IMR-90 (cell line): ENCODE measurements around the gene KRT27. TPM values are rescaled to one million over a fixed set of nuclear protein-coding genes. Genes with fewer than 3 reads are reported as not detected.

Experiments used
- ATAC-seq: fragments of 200-7000 bp; cut with Tn5 transposase; 2 replicates; pipeline ENCODE4 v1.9.1; 2020; ENCODE audit warnings: low read depth, mild to moderate bottlenecking, moderate library complexity
- BruUV-seq: library from RNA; stranded (reverse); fragments of 400-500 nt; replicated peaks from 2 replicates; lab custom pipeline; 2021; lab: Mats Ljungman, UMichigan
- CTCF ChIA-PET: fragments of 300-600 bp; formaldehyde crosslinking; extraction: SDS; loops from one replicate; lab custom pipeline; 2021; ENCODE audit warnings: antibody characterized with exemption; lab: Yijun Ruan, JAX
- POLR2A ChIA-PET: fragments of 300-600 bp; sonication (Branson Sonifier 250); formaldehyde crosslinking; loops from one replicate; lab custom pipeline; 2022; ENCODE audit warnings: antibody characterized with exemption; ENCODE audit not compliant: unreplicated experiment; lab: Charles Lee
- DNase-seq: peaks from one replicate; pipeline ENCODE4 v3.0.0; 2013
- H2AFZ ChIP-seq: replicated peaks from 2 replicates; pipeline ENCODE3; 2013; ENCODE audit warnings: low read length, mild to moderate bottlenecking; ENCODE audit not compliant: poor library complexity
- H2AK5ac ChIP-seq: 2 replicates; pipeline ENCODE4 v1.6.1; 2013; ENCODE audit warnings: low read depth, low read length, inconsistent platforms
- H2AK9ac ChIP-seq: replicated peaks from 2 replicates; pipeline ENCODE3; 2013; ENCODE audit warnings: mild to moderate bottlenecking, low read depth, low read length, moderate library complexity; ENCODE audit not compliant: poor library complexity
- H2BK120ac ChIP-seq: 2 replicates; pipeline ENCODE4 v1.6.1; 2013; ENCODE audit warnings: low read depth, low read length, inconsistent platforms
- H2BK15ac ChIP-seq: 3 replicates; pipeline ENCODE4 v1.6.1; 2013; ENCODE audit warnings: low read depth, low read length, inconsistent platforms
- H2BK20ac ChIP-seq: 2 replicates; pipeline ENCODE4 v1.6.1; 2013; ENCODE audit warnings: low read depth, mild to moderate bottlenecking, inconsistent platforms, low read length, moderate library complexity
- H2BK5ac ChIP-seq: 2 replicates; pipeline ENCODE4 v1.6.1; 2013; ENCODE audit warnings: mild to moderate bottlenecking, low read depth, low read length, inconsistent platforms; ENCODE audit not compliant: poor library complexity, severe bottlenecking
- H3K14ac ChIP-seq: replicated peaks from 2 replicates; pipeline ENCODE4 v1.6.1; 2013; ENCODE audit warnings: low read depth, low read length, inconsistent platforms
- H3K18ac ChIP-seq: 2 replicates; pipeline ENCODE4 v1.6.1; 2013; ENCODE audit warnings: low read depth, low read length, control low read depth
- H3K23ac ChIP-seq: 2 replicates; pipeline ENCODE4 v1.6.1; 2013; ENCODE audit warnings: low read depth, low read length, inconsistent platforms
- H3K27ac ChIP-seq: 2 replicates; pipeline ENCODE4 v1.5.1; 2013; ENCODE audit warnings: mild to moderate bottlenecking, control low read depth, low read length; ENCODE audit not compliant: insufficient read depth
- H3K27me3 ChIP-seq: 2 replicates; pipeline ENCODE4 v1.6.1; 2013; ENCODE audit warnings: low read length; ENCODE audit not compliant: control insufficient read depth, insufficient read depth
- H3K36me3 ChIP-seq: 2 replicates; pipeline ENCODE4 v1.6.1; 2013; ENCODE audit warnings: low read length, mixed read lengths; ENCODE audit not compliant: control insufficient read depth, insufficient read depth
- H3K4ac ChIP-seq: 2 replicates; pipeline ENCODE4 v1.6.1; 2013; ENCODE audit warnings: low read depth, low read length, inconsistent platforms
- H3K4me1 ChIP-seq: 2 replicates; pipeline ENCODE4 v1.6.1; 2013; ENCODE audit warnings: low read length, mixed read lengths; ENCODE audit not compliant: control insufficient read depth, insufficient read depth
- H3K4me2 ChIP-seq: 2 replicates; pipeline ENCODE4 v1.6.1; 2013; ENCODE audit warnings: low read depth, mild to moderate bottlenecking, control low read depth, low read length, moderate library complexity
- H3K4me3 ChIP-seq: 2 replicates; pipeline ENCODE4 v1.5.1; 2013; ENCODE audit warnings: low read depth, mild to moderate bottlenecking, control low read depth, low read length, moderate library complexity; ENCODE audit not compliant: insufficient read depth
- H3K56ac ChIP-seq: 2 replicates; pipeline ENCODE4 v1.6.1; 2013; ENCODE audit warnings: low read length, inconsistent platforms; ENCODE audit not compliant: insufficient read depth; ENCODE audit errors: extremely low read depth
- H3K79me1 ChIP-seq, 2 experiments: 2 replicates each; pipeline ENCODE4 v1.6.1; 2013; ENCODE audit warnings: low read length in 2 of 2, inconsistent platforms in 1 of 2, low read depth in 1 of 2
- H3K9ac ChIP-seq: 2 replicates; pipeline ENCODE4 v1.6.1; 2013; ENCODE audit warnings: low read depth, low read length, control low read depth
- H3K9me1 ChIP-seq: 2 replicates; pipeline ENCODE4 v1.6.1; 2013; ENCODE audit warnings: low read length, inconsistent platforms; ENCODE audit not compliant: insufficient read depth
- H3K9me3 ChIP-seq: 2 replicates; pipeline ENCODE4 v1.6.1; 2013; ENCODE audit warnings: low read length; ENCODE audit not compliant: control insufficient read depth, insufficient read depth
- H4K20me1 ChIP-seq: 2 replicates; pipeline ENCODE4 v1.6.1; 2013; ENCODE audit warnings: low read length, inconsistent platforms; ENCODE audit not compliant: insufficient read depth
- H4K5ac ChIP-seq: 2 replicates; pipeline ENCODE4 v1.6.1; 2013; ENCODE audit warnings: mild to moderate bottlenecking, low read depth, low read length, control low read depth
- H4K8ac ChIP-seq, 2 experiments: 2 replicates each; pipeline ENCODE4 v1.6.1; 2013; ENCODE audit warnings: low read depth in 2 of 2, low read length in 2 of 2, control low read depth in 1 of 2, inconsistent platforms in 1 of 2
- H4K91ac ChIP-seq: 2 replicates; pipeline ENCODE4 v1.6.1; 2013; ENCODE audit warnings: low read depth, low read length, inconsistent platforms; ENCODE audit not compliant: insufficient read depth
- FOS ChIP-seq: fragments of 150-350 bp; IDR thresholded peaks from 2 replicates; pipeline ENCODE4 v1.6.1; 2016; ENCODE audit warnings: low read depth, low read length
- WGBS, 2 experiments: methylation state at CpG; one replicate each; pipeline versions ENCODE4 v1.1.5 to v1.1.7; 2013; ENCODE audit warnings: missing lambda C conversion rate in 2 of 2; ENCODE audit not compliant: insufficient read length in 1 of 2; ENCODE audit errors: extremely low coverage in 2 of 2; 5-methylcytosine and 5-hydroxymethylcytosine counted together
- dilution Hi-C: fragments of 300-500 bp; cut with HindIII; formaldehyde crosslinking; loops from one replicate; pipeline ENCODE4 v1.14.3; 2018; ENCODE audit warnings: low sequenced_read_pairs; ENCODE audit not compliant: unreplicated experiment
- in situ Hi-C: fragments of 300-500 bp; cut with MboI; formaldehyde crosslinking; loops from 3 replicates; pipeline ENCODE4 v1.14.3; 2019; ENCODE audit warnings: low sequenced_read_pairs, inconsistent platforms, mixed read lengths
- intact Hi-C: fragments of 100-400 bp; cut with micrococcal nuclease; formaldehyde crosslinking; loops from 2 replicates; pipeline ENCODE4 v1.10.0; 2022
- polyA plus RNA-seq, 3 experiments: library from polyadenylated mRNA; depleted of rRNA; stranded (reverse); fragments of >200 nt; gene quantifications; 2 replicates each; pipeline ENCODE4 v1.2.3, GENCODE V29; 2012; ENCODE audit warnings: low replicate concordance in 1 of 3
- total RNA-seq: library from RNA; depleted of rRNA; stranded (reverse); fragments of >200 nt; gene quantifications from 2 replicates; pipeline ENCODE4 v1.2.3, GENCODE V29; 2012

The KRT27 gene
- total and polyA plus RNA-seq, 2 of the 4 experiments (the other 2 are of a cell fraction): not detected

DNA sequence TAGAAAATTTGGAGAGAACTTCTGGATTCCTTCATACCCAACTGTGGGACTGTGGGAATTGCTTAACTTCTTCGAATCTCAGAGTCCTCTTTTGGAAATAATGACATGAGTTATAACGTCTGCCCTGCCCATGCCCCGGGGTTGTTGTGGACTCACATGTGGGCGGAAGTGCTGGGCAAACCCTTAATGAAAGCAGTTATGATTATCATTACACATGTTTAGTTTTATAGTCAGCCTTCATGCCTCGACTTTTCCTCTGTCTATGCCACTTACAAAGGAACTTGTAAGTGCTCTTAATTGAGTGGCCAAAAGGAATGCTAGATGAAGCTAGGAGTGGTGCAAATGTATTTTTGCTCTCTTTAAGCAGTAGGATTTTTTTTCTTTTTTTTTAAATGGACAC, 3.9 kb downstream of the KRT27 start:
- Histone ChIP-seq H4K8ac (no peak overlapping the region), H3K4ac (no peak overlapping the region), H2BK15ac (no peak overlapping the region), H3K4me3 (no peak overlapping the region), H4K5ac (no peak overlapping the region), H3K9ac (no peak overlapping the region), H3K4me1 (no peaks in the 10 kb centered on the region), H3K27me3 (peaks cover 45% of the 10 kb centered on the region), H2AK9ac (no peak overlapping the region), H3K9me1 (no peaks in the 10 kb centered on the region), H3K27ac (no peak overlapping the region), H2AFZ (no peak overlapping the region), H3K36me3 (no peaks in the 10 kb centered on the region), H3K14ac (no peak overlapping the region), H2AK5ac (no peak overlapping the region), H2BK5ac (no peak overlapping the region), H3K4me2 (no peak overlapping the region), H2BK120ac (no peak overlapping the region), H3K79me1 (no peaks in the 10 kb centered on the region), H2BK20ac (no peak overlapping the region), H3K18ac (no peak overlapping the region), H3K23ac (no peak overlapping the region), H4K91ac (no peak overlapping the region), H3K9me3 (no peaks in the 10 kb centered on the region; the same call in 1 of the 2 replicates), H3K56ac (no peak overlapping the region), H4K20me1 (no peaks in the 10 kb centered on the region)
- BruUV-seq: no TSS peak
- intact Hi-C loops: no loop called here
- in situ Hi-C loops: loop anchor here (25.0 kb wide), 1 partner anchor 416 kb away; the partner anchor contains the start of gene GJD3
- no peak for ATAC-seq
- ChIA-PET POLR2A (no interaction called here), CTCF (no interaction called here)
- WGBS, 2 experiments: no CpG with 5 or more reads among the region's 5 CpGs
- dilution Hi-C loops: no loop called here
- DNase-seq: no peak
- TF ChIP-seq FOS: no peak
